GM21447 (cell line): ENCODE measurements around the gene STAC2.

Source experiments
- ATAC-seq: cut with Tn5 transposase; IDR thresholded peaks from one replicate; pipeline ENCODE4 v1.9.1; 2021; ENCODE audit not compliant: unreplicated experiment

The STAC2 gene

GRCh38 chr17:39210093-39210434, 15.7 kb downstream of the STAC2 start:
- ATAC-seq: no peak

GRCh38 chr17:39209317-39210092, 16.2 kb downstream of the STAC2 start:
- no peak for ATAC-seq

DNA sequence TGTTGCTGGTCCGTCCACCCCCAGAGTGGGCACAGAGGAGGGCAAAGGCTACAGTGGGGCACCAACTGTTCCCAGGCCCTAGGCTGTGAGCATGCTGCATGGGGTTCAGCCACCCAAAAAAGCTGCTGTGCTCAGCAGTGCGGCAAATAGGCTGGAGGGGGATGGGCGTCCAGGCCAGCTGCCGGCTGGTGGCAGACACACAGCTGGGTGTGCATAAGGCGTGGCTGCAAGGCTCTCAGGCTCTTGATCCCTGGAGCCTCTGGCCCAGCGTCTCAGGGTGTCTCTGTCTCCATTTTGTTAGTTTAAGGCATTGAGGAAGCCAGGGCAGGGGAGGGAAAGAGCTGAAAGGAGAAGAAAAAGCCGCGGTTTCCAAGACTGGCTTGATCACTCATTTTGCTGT, 16.9 kb downstream of the STAC2 start:
- ATAC-seq: peak; percentile 61

- no peak for ATAC-seq
Observed at GRCh38 chr17:39208136-39208535, 17.6 kb downstream of the STAC2 start.

DNA sequence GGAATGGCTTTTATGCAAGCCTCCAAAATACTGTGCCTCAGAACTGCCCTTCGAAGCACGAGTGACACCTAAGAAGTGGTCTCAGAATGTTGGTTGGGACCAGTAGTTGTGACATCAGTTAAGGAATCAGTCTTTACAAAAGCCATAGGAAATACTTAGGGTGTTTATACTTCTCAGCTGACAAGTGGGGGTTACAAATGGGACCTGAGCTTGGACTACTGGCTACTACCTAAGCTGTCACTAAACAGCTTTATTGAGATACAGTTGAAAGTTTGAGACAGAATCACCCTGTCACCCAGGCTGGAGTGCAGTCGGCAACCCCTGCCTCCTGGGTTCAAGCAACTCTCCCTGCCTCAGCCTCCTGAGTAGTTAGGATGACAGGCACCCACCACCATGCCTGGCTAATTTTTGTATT, 20.6 kb downstream of the STAC2 start:
- no peak for ATAC-seq

- ATAC-seq: no peak
Observed at GRCh38 chr17:39204245-39204644, 21.5 kb downstream of the STAC2 start.

DNA sequence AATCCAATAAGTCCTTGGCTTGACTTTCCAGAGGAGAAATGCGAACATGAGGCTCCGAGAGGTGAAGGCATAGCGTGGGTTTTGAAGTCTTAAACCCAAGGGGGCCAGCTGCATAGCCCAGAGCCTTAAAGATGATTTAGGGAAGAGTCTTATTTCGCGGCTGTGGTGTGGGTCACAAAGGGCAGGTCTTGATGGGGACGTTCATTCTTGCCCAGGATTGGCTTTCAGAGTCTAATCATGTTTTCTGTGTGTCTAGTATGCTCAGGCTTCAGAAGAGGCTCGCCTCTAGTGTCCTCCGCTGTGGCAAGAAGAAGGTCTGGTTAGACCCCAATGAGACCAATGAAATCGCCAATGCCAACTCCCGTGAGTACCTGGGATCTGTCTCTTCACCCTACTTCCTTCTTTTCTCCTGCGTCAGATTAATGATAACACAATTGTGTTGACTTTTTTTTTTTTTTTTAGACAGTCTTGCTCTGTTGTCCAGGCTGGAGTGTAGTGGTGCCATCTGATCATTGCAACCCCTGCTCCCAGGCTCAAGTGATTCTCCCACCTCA, 24.7 kb downstream of the STAC2 start:
- no peak for ATAC-seq

DNA sequence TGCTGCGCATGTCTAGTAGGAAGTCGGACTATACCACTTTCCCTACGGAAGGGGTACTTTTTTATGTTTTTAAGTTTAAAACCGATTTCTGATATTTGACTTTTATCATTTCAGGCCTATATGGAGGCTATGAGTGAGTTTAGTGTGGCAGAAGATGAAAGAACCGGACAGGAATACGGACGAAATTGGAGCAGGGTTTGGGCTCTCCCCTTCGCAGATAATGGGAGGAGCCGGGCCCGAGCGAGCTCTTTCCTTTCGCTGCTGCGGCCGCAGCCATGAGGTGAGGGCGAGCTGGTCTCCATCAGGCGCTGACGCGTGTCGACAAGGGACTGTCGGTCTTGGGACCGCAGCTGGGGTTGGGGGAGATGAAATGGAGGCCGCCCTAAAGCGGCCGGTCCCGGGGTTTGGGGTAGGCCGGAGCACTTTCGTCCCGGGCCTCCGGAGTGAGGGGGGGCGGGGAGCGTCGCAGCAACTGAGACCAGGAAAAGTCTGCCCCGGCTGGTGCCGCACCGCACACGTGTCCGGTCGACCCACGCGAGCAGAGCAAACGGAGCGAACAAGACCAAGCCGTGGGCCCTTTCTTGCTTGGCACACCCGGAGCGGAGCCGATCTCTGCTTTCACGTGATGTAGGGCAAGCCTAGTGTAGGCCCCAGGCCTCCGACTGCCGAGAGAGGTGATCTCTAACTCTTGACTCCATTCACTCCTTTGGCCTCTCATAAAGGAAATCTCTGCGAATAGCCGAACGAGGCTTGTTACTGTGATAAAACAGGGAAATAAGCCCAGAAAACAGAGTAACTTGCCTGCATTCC, 25.5 kb downstream of the STAC2 start, which contains the start of gene RPL19:
Gene RPL19, plus strand, starts transcription at position 214 of the 810 bp plus-strand sequence. Its CDS starts 62 bp downstream, at position 276.
- ATAC-seq: peak; percentile 48

- ATAC-seq: peak; percentile 51
Observed at GRCh38 chr17:39199820-39200069, 26.0 kb downstream of the STAC2 start.

GRCh38 chr17:39198186-39198566, 27.6 kb downstream of the STAC2 start:
- no peak for ATAC-seq

DNA sequence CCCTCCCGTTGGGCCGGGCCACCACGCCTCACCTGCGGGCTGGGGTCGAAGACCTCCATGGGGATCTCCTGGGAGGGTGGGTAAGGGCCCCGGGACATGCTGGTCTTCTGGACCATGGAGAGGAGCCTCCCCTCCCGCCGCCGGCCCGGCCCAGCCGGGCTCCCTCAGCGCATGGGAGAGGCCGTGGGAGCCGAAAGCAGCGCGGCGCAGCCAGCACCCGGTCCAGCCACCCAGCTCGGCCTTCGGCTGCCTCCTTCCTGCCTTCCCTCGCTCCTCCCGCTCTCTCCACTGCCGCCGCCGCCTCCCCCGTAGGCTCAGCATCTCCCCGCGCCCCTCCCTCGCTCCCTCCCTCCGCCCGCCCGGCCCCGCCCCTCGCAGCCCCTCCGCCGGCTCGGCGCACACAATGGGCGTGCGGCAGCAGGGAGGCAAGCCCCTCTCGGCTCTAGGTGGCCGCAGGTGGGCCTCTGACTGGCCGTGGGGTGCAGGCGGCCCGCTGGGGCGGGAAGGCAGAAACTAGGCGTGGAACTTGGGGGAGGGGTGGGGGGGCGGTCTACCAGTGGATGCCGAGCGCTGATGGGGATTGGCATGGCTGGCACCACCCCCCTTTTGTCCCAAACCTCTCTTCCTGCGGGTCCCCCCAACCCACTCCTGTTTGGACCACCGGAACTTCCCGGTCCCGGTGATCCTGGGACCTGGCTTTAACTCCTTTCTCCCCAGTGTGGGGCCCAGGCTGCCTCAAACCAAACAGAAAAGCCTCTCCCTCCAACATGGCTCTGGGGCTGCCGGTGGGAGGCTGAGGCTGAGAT, 28.2 kb downstream of the STAC2 start, which contains the start of gene CACNB1:
Gene CACNB1, minus strand, starts transcription at position 290 of the 806 bp plus-strand sequence. Its CDS starts 174 bp downstream, at position 116.
- ATAC-seq: no peak

GRCh38 chr17:39196808-39197291, 28.9 kb downstream of the STAC2 start:
- ATAC-seq: no peak

- ATAC-seq: no peak
Observed at GRCh38 chr17:39196241-39196807, 29.4 kb downstream of the STAC2 start.

GRCh38 chr17:39195568-39196160, 30.1 kb downstream of the STAC2 start:
- ATAC-seq: no peak

GRCh38 chr17:39194985-39195524, 30.7 kb downstream of the STAC2 start:
- ATAC-seq: no peak

DNA sequence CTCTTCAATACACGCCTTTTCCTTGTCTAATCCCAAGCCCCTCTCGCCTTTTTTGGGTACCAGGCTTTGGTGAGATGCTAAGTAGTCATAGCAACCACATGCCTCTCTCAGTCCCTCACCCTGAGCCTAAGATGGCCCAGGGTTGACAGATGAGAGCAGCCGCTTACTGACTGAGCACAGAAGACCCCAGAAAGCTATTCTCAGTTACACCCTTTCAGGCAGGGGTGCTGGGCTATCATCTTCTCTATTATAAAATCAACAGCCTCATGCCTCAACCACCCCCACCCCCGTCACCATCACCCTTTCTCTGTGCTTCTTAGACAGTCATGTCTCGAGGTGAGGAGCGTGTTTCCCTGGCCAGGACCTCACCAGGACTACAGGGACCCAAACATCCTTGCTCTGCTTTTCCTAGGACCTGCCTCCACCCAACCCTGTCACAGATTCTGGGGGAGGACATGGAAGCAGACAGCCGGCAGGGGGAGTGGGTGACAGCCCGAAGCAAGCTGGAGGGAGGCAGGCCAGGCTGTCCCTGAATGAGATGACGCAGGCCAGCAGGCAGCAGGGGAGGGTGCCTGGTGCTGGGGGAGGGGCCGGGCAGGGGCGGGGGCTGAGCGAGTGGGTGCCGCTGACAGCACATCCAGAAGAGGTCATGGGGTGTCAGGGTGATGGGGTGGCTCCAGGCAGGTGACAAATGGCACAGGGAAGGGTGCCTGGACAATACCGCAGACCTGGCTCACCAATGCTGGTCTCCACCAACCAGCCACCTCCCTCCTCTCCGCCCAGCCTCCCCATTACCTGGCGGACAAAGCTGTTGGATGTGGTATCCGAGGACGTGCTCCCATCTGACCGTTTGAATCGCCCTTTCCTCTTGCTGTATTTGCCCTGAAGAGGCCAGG, 31.4 kb downstream of the STAC2 start:
- no peak for ATAC-seq

GRCh38 chr17:39193346-39193745, 32.4 kb downstream of the STAC2 start:
- ATAC-seq: no peak

GRCh38 chr17:39192901-39193300, 32.8 kb downstream of the STAC2 start:
- ATAC-seq: no peak
